GM12865 (cell line): ENCODE measurements around the gene ARHGAP5.

Experiments used
- DNase-seq: peaks from one replicate; pipeline ENCODE4 v3.0.0; 2010; ENCODE audit warnings: low read depth
- H3K4me3 ChIP-seq: 2 replicates; pipeline ENCODE4 v1.5.1; 2011; ENCODE audit warnings: mild to moderate bottlenecking, low read depth, low read length, control low read depth
- CTCF ChIP-seq: IDR thresholded peaks from 2 replicates; pipeline ENCODE4 v1.5.1; 2011; ENCODE audit warnings: low read length, control low read depth, low read depth, inconsistent platforms; ENCODE audit not compliant: insufficient read depth; ENCODE audit errors: missing control alignments

The ARHGAP5 gene

GRCh38 chr14:32064931-32065330, 12.2 kb upstream of the ARHGAP5 start:
- no peak for DNase-seq
- TF ChIP-seq CTCF: no peak
- no peak overlapping the region for H3K4me3 ChIP-seq

- no peak overlapping the region for H3K4me3 ChIP-seq
- TF ChIP-seq CTCF: no peak
- DNase-seq: no peak
These were observed 8.4 kb upstream of the ARHGAP5 start for GRCh38 chr14:32068708-32069107.

GRCh38 chr14:32070282-32070681, 6.8 kb upstream of the ARHGAP5 start:
- no peak for TF ChIP-seq CTCF
- H3K4me3 ChIP-seq: no peak overlapping the region
- DNase-seq: no peak

- TF ChIP-seq CTCF: no peak
- no peak for DNase-seq
- no peak overlapping the region for H3K4me3 ChIP-seq
These were observed 4.4 kb upstream of the ARHGAP5 start for GRCh38 chr14:32072676-32073075.

GRCh38 chr14:32073537-32074189, 3.4 kb upstream of the ARHGAP5 start:
- peak; percentile 62 for TF ChIP-seq CTCF

GRCh38 chr14:32074887-32075572, 2.1 kb upstream of the ARHGAP5 start:
- DNase-seq: no peak
- no peak for TF ChIP-seq CTCF
- H3K4me3 ChIP-seq: no peak overlapping the region

More at GRCh38 chr14:32073537-32074189, 3.4 kb upstream of the ARHGAP5 start:
- DNase-seq: peak; percentile 86
- no peak overlapping the region for H3K4me3 ChIP-seq
